ENCODE data around the gene PDE4B.

The PDE4B gene

GRCh38 chr1:66359815-66360214 is 567.1 kb downstream of the PDE4B start:
- DNase-seq (ENCODE audit: low spot score), result no peak

- no peak for DNase-seq (ENCODE audit: low spot score)
These were observed 567.6 kb downstream of the PDE4B start for GRCh38 chr1:66360285-66360724.

- no peak for DNase-seq (ENCODE audit: low spot score)
These were observed 572.1 kb downstream of the PDE4B start for GRCh38 chr1:66364578-66365391.

GRCh38 chr1:66365635-66366034 is 572.9 kb downstream of the PDE4B start:
- no peak for DNase-seq (ENCODE audit: low spot score)

GRCh38 chr1:66366634-66367033 is 573.9 kb downstream of the PDE4B start:
- DNase-seq (ENCODE audit: low spot score), result no peak

GRCh38 chr1:66367369-66367768 is 574.7 kb downstream of the PDE4B start:
- DNase-seq (ENCODE audit: low spot score), result no peak

- DNase-seq (ENCODE audit: low spot score), result no peak
These were observed 575.6 kb downstream of the PDE4B start for GRCh38 chr1:66368261-66368660.

GRCh38 chr1:66370462-66370971 is 577.8 kb downstream of the PDE4B start:
- DNase-seq (ENCODE audit: low spot score), result no peak

GRCh38 chr1:66371233-66372005 is 578.7 kb downstream of the PDE4B start:
- DNase-seq (ENCODE audit: low spot score), result peak; percentile 17

GRCh38 chr1:66372522-66373101 is 579.9 kb downstream of the PDE4B start:
- no peak for DNase-seq (ENCODE audit: low spot score)

- no peak for DNase-seq (ENCODE audit: low spot score)
These were observed 580.5 kb downstream of the PDE4B start for GRCh38 chr1:66373157-66373591.

- no peak for DNase-seq (ENCODE audit: low spot score)
These were observed 581.5 kb downstream of the PDE4B start for GRCh38 chr1:66374148-66374547.

GRCh38 chr1:66374561-66375111 is 581.9 kb downstream of the PDE4B start:
- DNase-seq (ENCODE audit: low spot score), result peak; percentile 39

- no peak for DNase-seq (ENCODE audit: low spot score)
These were observed 582.4 kb downstream of the PDE4B start for GRCh38 chr1:66375125-66375524.

GRCh38 chr1:66380452-66381212 is 587.9 kb downstream of the PDE4B start:
- no peak for DNase-seq (ENCODE audit: low spot score)

GRCh38 chr1:66381621-66382275 is 589.1 kb downstream of the PDE4B start:
- no peak for DNase-seq (ENCODE audit: low spot score)

GRCh38 chr1:66383168-66383567 is 590.5 kb downstream of the PDE4B start:
- DNase-seq (ENCODE audit: low spot score), result no peak

GRCh38 chr1:66383611-66384010 is 590.9 kb downstream of the PDE4B start:
- no peak for DNase-seq (ENCODE audit: low spot score)

GRCh38 chr1:66384258-66384921 is 591.7 kb downstream of the PDE4B start:
- no peak for DNase-seq (ENCODE audit: low spot score)

- DNase-seq (ENCODE audit: low spot score), result no peak
These were observed 594.0 kb downstream of the PDE4B start for GRCh38 chr1:66386712-66387111.

Data from CD4-positive, alpha-beta T cell treated with Interleukin-6 at 100 ng/mL for 8 hours (primary cell).